ENCODE results near the gene SORCS1. TPM values are rescaled to one million over a fixed set of nuclear protein-coding genes. Genes with fewer than 3 reads are reported as not detected.

Gene SORCS1
- polyA plus RNA-seq, 1 donor (not counting 4 experiments of a cell fraction or from before 2014, with no cell fraction given) = not detected

DNA sequence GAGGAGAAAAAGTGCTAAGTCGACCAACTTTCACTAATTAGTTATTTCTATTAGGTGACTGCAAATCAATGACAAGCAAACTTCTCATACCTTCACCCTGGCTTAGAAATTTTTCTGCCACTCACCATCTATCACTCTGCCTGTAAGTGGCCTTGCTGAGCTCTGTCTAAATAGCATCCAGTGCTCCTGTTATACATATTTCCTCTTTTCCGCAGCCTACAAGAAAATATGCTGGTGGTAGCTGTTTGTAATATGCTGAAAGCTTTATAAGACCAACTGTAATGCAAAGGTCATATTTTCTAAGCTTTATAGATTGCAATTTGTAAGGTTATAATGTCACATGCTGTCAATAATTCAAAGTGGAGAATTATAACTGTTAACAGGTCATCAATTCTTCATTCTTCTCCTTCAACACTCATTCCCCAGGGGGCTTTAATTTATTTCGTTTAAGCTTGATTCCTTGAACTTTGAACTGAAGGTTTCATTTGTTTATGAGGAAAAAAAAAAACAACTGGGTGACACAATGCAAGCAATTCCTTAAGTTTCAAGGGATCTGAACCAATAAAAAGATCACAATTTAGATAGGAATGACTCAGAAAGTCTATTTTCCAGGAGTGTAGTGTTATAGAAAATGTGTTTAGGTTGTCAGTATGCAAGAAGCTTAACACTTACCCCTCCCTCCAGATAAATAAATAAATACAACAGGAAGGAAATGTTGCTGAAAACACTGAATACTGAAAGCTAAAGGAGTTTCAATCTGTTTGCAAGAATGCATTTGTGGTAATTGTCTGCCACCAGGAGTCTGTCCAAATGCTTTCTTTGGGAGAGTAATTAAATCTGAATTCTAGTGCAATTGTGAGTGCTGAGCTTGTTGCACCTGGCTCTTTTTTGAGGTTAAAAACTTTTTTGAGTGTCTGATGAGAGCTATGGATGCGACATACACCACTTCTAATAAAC lies 183.7 kb downstream of the SORCS1 start:
- H3K9ac ChIP-seq (ENCODE audit: control insufficient read depth, extremely low read depth, insufficient read depth, low read length) = no peak overlapping the region
- H3K9me1 ChIP-seq (ENCODE audit: control insufficient read depth, extremely low read depth, insufficient read depth, low read length) = no peaks in the 10 kb centered on the region
- DNase-seq (ENCODE audit: low read depth, low spot score) (no peak), FAIRE-seq (no peak)
- no peaks in the 10 kb centered on the region for H4K20me1 ChIP-seq (ENCODE audit: control insufficient read depth, extremely low read depth, insufficient read depth, low read length)
- H3K36me3 ChIP-seq (ENCODE audit: control insufficient read depth in 2 of 2, extremely low read depth in 1 of 2, insufficient read depth in 2 of 2, low read length in 2 of 2) = no peaks in the 10 kb centered on the region
- H3K4me2 ChIP-seq (ENCODE audit: control insufficient read depth, extremely low read depth, insufficient read depth, low read depth, low read length) = no peak overlapping the region
- no peak overlapping the region for H2AFZ ChIP-seq (ENCODE audit: control insufficient read depth, low read length)
- H3K79me2 ChIP-seq (ENCODE audit: control insufficient read depth, insufficient read depth, low read length) = no peaks in the 10 kb centered on the region
- no peak for TF ChIP-seq EZH2 (IDR thresholded peaks at IDR 0.05; ENCODE audit: low read length)
- TF ChIP-seq, protein P1, sequence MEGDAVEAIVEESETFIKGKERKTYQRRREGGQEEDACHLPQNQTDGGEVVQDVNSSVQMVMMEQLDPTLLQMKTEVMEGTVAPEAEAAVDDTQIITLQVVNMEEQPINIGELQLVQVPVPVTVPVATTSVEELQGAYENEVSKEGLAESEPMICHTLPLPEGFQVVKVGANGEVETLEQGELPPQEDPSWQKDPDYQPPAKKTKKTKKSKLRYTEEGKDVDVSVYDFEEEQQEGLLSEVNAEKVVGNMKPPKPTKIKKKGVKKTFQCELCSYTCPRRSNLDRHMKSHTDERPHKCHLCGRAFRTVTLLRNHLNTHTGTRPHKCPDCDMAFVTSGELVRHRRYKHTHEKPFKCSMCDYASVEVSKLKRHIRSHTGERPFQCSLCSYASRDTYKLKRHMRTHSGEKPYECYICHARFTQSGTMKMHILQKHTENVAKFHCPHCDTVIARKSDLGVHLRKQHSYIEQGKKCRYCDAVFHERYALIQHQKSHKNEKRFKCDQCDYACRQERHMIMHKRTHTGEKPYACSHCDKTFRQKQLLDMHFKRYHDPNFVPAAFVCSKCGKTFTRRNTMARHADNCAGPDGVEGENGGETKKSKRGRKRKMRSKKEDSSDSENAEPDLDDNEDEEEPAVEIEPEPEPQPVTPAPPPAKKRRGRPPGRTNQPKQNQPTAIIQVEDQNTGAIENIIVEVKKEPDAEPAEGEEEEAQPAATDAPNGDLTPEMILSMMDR (optimal IDR thresholded peaks at IDR 0.05 in 1 of 3, IDR thresholded peaks at IDR 0.05 in 1 of 3, conservative IDR thresholded peaks at IDR 0.05 in 1 of 3; ENCODE audit: extremely low read depth in 1 of 3, insufficient read depth in 2 of 3, low read length in 3 of 3) = no peak
- H3K27ac ChIP-seq (ENCODE audit: control insufficient read depth, insufficient read depth, low read length) = no peak overlapping the region
- no peaks in the 10 kb centered on the region for H3K4me1 ChIP-seq (ENCODE audit: control insufficient read depth, extremely low read depth, insufficient read depth, low read length)
- no peaks in the 10 kb centered on the region for H3K27me3 ChIP-seq (ENCODE audit: control insufficient read depth, extremely low read depth, insufficient read depth, low read length)
- H3K9me3 ChIP-seq (ENCODE audit: control insufficient read depth, low read depth, low read length) = no peaks in the 10 kb centered on the region
- dilution Hi-C loops (cut with MboI; ENCODE audit: extremely low pct_ligation_motif_present, low sequenced_read_pairs) = no loop called here
- no peak overlapping the region for H3K4me3 ChIP-seq (ENCODE audit: control insufficient read depth in 2 of 3, extremely low read depth in 1 of 3, insufficient read depth in 2 of 3, low read depth in 1 of 3, low read length in 3 of 3)

DNA sequence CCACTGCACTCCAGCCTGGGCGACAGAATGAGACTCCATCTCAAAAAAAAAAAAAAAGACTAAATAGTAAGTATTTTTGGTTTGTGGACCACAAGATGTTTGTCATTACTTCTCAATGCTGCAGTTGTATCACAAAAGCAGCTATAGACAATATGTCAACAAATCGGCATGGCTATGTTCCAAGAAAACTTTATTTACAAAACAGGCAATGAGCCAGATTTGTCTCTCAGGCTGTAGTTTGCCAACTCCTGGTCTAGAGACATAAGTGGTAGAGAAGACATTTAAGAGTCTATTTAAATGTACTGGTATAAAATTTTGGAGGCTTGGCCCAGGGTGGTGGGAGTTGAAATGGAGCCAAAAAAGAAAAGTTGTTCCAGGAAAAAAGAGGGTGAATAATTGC lies 185.8 kb downstream of the SORCS1 start:
- Histone ChIP-seq H3K9me1 (ENCODE audit: control insufficient read depth, extremely low read depth, insufficient read depth, low read length) (no peaks in the 10 kb centered on the region), H2AFZ (ENCODE audit: control insufficient read depth, low read length) (no peak overlapping the region), H3K27me3 (ENCODE audit: control insufficient read depth, extremely low read depth, insufficient read depth, low read length) (no peaks in the 10 kb centered on the region), H3K4me2 (ENCODE audit: control insufficient read depth, extremely low read depth, insufficient read depth, low read depth, low read length) (no peak overlapping the region), H3K9ac (ENCODE audit: control insufficient read depth, extremely low read depth, insufficient read depth, low read length) (no peak overlapping the region), H4K20me1 (ENCODE audit: control insufficient read depth, extremely low read depth, insufficient read depth, low read length) (no peaks in the 10 kb centered on the region), H3K36me3 (ENCODE audit: control insufficient read depth in 2 of 2, extremely low read depth in 1 of 2, insufficient read depth in 2 of 2, low read length in 2 of 2) (no peaks in the 10 kb centered on the region), H3K9me3 (ENCODE audit: control insufficient read depth, low read depth, low read length) (no peaks in the 10 kb centered on the region), H3K4me1 (ENCODE audit: control insufficient read depth, extremely low read depth, insufficient read depth, low read length) (no peaks in the 10 kb centered on the region), H3K4me3 (ENCODE audit: control insufficient read depth in 2 of 3, extremely low read depth in 1 of 3, insufficient read depth in 2 of 3, low read depth in 1 of 3, low read length in 3 of 3) (no peak overlapping the region), H3K79me2 (ENCODE audit: control insufficient read depth, insufficient read depth, low read length) (no peaks in the 10 kb centered on the region), H3K27ac (ENCODE audit: control insufficient read depth, insufficient read depth, low read length) (no peak overlapping the region)
- TF ChIP-seq, protein P1 (optimal IDR thresholded peaks at IDR 0.05 in 1 of 3, IDR thresholded peaks at IDR 0.05 in 1 of 3, conservative IDR thresholded peaks at IDR 0.05 in 1 of 3; ENCODE audit: extremely low read depth in 1 of 3, insufficient read depth in 2 of 3, low read length in 3 of 3) = no peak
- TF ChIP-seq EZH2 (IDR thresholded peaks at IDR 0.05; ENCODE audit: low read length) = no peak
- FAIRE-seq = no peak
- dilution Hi-C loops (cut with MboI; ENCODE audit: extremely low pct_ligation_motif_present, low sequenced_read_pairs) = no loop called here
- DNase-seq (ENCODE audit: low read depth, low spot score) = no peak

Data from keratinocyte (primary cell).